GM12878 (cell line): Measurements from ENCODE around the gene PPT2. TPM values are rescaled to one million over a fixed set of nuclear protein-coding genes. Genes with fewer than 3 reads are reported as not detected.
A peak's percentile ranks its signal among the peaks of the same experiment; 100 is the strongest.

Experiments
- FOXK2 ChIP-seq: fragments of 450-650 bp; IDR thresholded peaks from 2 replicates; pipeline ENCODE4 v1.6.1; 2017; ENCODE audit warnings: mild to moderate bottlenecking, moderate library complexity
- JUNB ChIP-seq: IDR thresholded peaks from 2 replicates; pipeline ENCODE4 v1.6.1; 2016; ENCODE audit warnings: antibody characterized with exemption, mild to moderate bottlenecking
- KLF5 ChIP-seq: fragments of 450-650 bp; IDR thresholded peaks from 2 replicates; pipeline ENCODE4 v1.6.1; 2014; ENCODE audit warnings: mild to moderate bottlenecking; ENCODE audit not compliant: partially characterized antibody
- MTA2 ChIP-seq: fragments of 450-650 bp; IDR thresholded peaks from 2 replicates; pipeline ENCODE4 v1.6.1; 2016; ENCODE audit warnings: low read depth, mild to moderate bottlenecking, moderate library complexity
- NR2F1 ChIP-seq: fragments of 450-650 bp; conservative IDR thresholded peaks from 2 replicates; pipeline ENCODE4 v1.6.1; 2017; ENCODE audit warnings: mild to moderate bottlenecking
- PKNOX1 ChIP-seq: fragments of 450-650 bp; IDR thresholded peaks from 2 replicates; pipeline ENCODE4 v1.6.1; 2016; ENCODE audit warnings: mild to moderate bottlenecking
- PML ChIP-seq: IDR thresholded peaks from 2 replicates; pipeline ENCODE4 v1.6.1; 2012; ENCODE audit warnings: low read length, inconsistent platforms
- SUZ12 ChIP-seq: fragments of 200-600 bp; sonication (generic); IDR thresholded peaks from one replicate; pipeline ENCODE4 v1.6.1; 2018; ENCODE audit warnings: antibody characterized with exemption, mild to moderate bottlenecking; ENCODE audit not compliant: unreplicated experiment
- TAF1 ChIP-seq: IDR thresholded peaks from 2 replicates; pipeline ENCODE4 v1.6.1; 2011; ENCODE audit warnings: mild to moderate bottlenecking, low read depth, low read length, borderline replicate concordance
- TARDBP ChIP-seq: IDR thresholded peaks from 2 replicates; pipeline ENCODE4 v1.6.1; 2016; ENCODE audit warnings: borderline replicate concordance
- TCF12 ChIP-seq: IDR thresholded peaks from 2 replicates; pipeline ENCODE4 v1.6.1; 2011; ENCODE audit warnings: low read depth, mild to moderate bottlenecking, low read length
- TCF7 ChIP-seq: IDR thresholded peaks from 2 replicates; pipeline ENCODE4 v1.6.1; 2014; ENCODE audit warnings: antibody characterized with exemption, borderline replicate concordance
- ZBTB4 ChIP-seq: fragments of 450-650 bp; formaldehyde crosslinking; IDR thresholded peaks from 2 replicates; pipeline ENCODE4 v1.4.0; 2022; ENCODE audit warnings: mild to moderate bottlenecking, moderate library complexity
- ZBTB40 ChIP-seq: fragments of 450-650 bp; IDR thresholded peaks from 2 replicates; pipeline ENCODE4 v1.6.1; 2016; ENCODE audit warnings: mild to moderate bottlenecking, moderate library complexity, borderline replicate concordance
- ZNF207 ChIP-seq: fragments of 450-650 bp; IDR thresholded peaks from 2 replicates; pipeline ENCODE4 v1.6.1; 2014; ENCODE audit warnings: antibody characterized with exemption, mild to moderate bottlenecking, borderline replicate concordance
- polyA plus RNA-seq, 11 experiments: library from polyadenylated mRNA; depleted of rRNA in 4 of 11; unstranded in 6 of 11; stranded (reverse) in 5 of 11; fragments of >200 nt; fragmentation: Nextera tagmentation in 4 of 11; fragmentation: Illumina TruSeq in 1 of 11; extraction: Ambion mirVana in 4 of 11; extraction: Trizol in 1 of 11; gene quantifications; 1 replicate in 1 of 11; 2 replicates in 10 of 11; pipeline versions ENCODE4 v1.2.1 to v1.2.3, GENCODE V29; 2011 to 2016; ENCODE audit warnings: inconsistent platforms in 2 of 11, missing spikeins in 2 of 11, low read depth in 1 of 11
- total RNA-seq, 4 experiments: library from RNA; depleted of rRNA in 3 of 4; stranded (reverse); fragments of >200 nt in 3 of 4; fragmentation: Illumina TruSeq in 1 of 4; extraction: Trizol in 1 of 4; gene quantifications; 2 replicates each; pipeline versions ENCODE4 v1.2.1 to v1.2.3, GENCODE V29; 2013 to 2021
- TF ChIP-seq, protein P1 (sequence below): fragments of 450-650 bp; IDR thresholded peaks from 2 replicates; pipeline ENCODE4 v1.6.1; 2018; ENCODE audit warnings: borderline replicate concordance, mild to moderate bottlenecking; ENCODE audit not compliant: partially characterized antibody
- TF ChIP-seq, protein P2 (sequence below): IDR thresholded peaks from 2 replicates; pipeline ENCODE4 v1.6.1; 2012; ENCODE audit warnings: low read depth, low read length, improper control_type of control experiment

PPT2 gene
- total and polyA plus RNA-seq, 10 of the 15 experiments (the other 5 are each of a cell fraction or from before 2014, with no cell fraction given) = 1.3 to 25.5 (median 5.5) TPM

DNA sequence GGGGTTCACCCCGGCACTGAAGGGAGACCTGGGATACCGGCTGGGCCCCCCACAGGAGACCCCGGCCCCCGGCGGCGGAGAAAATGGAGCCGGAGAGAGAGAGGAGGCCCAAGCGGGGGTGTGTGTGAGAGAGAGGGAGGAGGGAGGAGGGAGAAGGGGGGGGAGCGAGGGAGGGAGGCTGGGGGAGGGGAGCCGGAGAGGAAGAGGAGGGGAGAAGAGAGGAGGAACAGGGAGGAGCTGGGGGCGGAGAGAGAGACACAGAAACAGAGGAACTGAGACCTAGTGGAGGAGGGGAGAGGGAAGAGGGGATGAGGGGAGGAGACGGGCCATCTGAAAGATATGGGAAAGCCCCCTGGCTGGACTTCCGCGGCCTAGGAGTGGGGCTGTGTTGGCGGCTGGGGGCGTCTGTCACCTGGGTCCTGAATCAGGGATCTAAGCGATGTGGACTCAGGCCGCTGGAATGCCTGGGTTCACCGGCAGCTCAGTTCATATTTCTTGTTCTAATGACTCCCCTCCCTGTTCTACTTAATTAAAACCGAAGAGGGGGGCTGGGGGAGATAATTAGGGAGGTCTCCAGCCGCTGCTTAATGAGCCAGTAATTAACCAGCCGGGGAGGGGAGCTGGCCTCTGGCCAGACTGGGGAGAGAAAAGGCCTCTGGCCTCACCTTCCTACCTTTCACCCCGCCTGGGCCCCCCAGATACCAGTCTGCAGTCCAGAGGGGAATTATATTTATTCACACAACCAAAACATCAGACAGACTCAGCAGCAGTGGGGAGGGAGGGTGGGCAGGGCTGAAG, 36.3 kb downstream of the PPT2 start, which contains the start of gene PBX2 (continued):
- TF ChIP-seq, protein P1, sequence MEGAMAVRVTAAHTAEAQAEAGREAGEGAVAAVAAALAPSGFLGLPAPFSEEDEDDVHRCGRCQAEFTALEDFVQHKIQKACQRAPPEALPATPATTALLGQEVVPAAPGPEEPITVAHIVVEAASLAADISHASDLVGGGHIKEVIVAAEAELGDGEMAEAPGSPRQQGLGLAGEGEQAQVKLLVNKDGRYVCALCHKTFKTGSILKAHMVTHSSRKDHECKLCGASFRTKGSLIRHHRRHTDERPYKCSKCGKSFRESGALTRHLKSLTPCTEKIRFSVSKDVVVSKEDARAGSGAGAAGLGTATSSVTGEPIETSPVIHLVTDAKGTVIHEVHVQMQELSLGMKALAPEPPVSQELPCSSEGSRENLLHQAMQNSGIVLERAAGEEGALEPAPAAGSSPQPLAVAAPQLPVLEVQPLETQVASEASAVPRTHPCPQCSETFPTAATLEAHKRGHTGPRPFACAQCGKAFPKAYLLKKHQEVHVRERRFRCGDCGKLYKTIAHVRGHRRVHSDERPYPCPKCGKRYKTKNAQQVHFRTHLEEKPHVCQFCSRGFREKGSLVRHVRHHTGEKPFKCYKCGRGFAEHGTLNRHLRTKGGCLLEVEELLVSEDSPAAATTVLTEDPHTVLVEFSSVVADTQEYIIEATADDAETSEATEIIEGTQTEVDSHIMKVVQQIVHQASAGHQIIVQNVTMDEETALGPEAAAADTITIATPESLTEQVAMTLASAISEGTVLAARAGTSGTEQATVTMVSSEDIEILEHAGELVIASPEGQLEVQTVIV = peak; percentile 71
- TF ChIP-seq JUNB (no peak), TCF12 (peak; percentile 56; the same call in 1 of the 2 replicates), TCF7 (no peak), KLF5 (no peak), SUZ12 (no peak), ZNF207 (no peak), PML (no peak), TAF1 (peak; percentile 25; the same call in 1 of the 2 replicates), TARDBP (no peak; the same call in 1 of the 2 replicates), PKNOX1 (peak; percentile 73), ZBTB40 (peak; percentile 16; the same call in 1 of the 2 replicates), MTA2 (peak; percentile 93), NR2F1 (0 out of 2 replicates have a peak, but pooled peaks have one; percentile 50), FOXK2 (peak; percentile 58; the same call in 1 of the 2 replicates), ZBTB4 (CRISPR knock-in tag) (no peak)
- TF ChIP-seq, protein P2, sequence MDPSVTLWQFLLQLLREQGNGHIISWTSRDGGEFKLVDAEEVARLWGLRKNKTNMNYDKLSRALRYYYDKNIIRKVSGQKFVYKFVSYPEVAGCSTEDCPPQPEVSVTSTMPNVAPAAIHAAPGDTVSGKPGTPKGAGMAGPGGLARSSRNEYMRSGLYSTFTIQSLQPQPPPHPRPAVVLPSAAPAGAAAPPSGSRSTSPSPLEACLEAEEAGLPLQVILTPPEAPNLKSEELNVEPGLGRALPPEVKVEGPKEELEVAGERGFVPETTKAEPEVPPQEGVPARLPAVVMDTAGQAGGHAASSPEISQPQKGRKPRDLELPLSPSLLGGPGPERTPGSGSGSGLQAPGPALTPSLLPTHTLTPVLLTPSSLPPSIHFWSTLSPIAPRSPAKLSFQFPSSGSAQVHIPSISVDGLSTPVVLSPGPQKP = no peak
